GM12878 (cell line): Measurements from ENCODE around the gene IQCK. TPM values are rescaled to one million over a fixed set of nuclear protein-coding genes. Genes with fewer than 3 reads are reported as not detected.
"Not testable (repeated sequence)": the region's sequence is repeated elsewhere in the genome, so short reads cannot be mapped to it uniquely, and the experiment has no call there.

ENCODE experiments used
- ATAC-seq: fragments of 200-7000 bp; cut with Tn5 transposase; 3 replicates; pipeline ENCODE4 v1.9.1; 2020; ENCODE audit warnings: mild to moderate bottlenecking, moderate library complexity
- BruUV-seq: library from RNA; stranded (reverse); fragments of 400-500 nt; replicated peaks from 2 replicates; lab custom pipeline; 2021; lab: Mats Ljungman, UMichigan
- CTCF ChIA-PET: fragments of 300-600 bp; sonication (Branson Sonifier 250); formaldehyde crosslinking; extraction: SDS; loops from one replicate; lab custom pipeline; 2021; ENCODE audit warnings: inconsistent platforms; lab: Yijun Ruan, JAX
- POLR2A ChIA-PET: fragments of 350-600 bp; formaldehyde crosslinking; extraction: SDS; loops from one replicate; lab custom pipeline; 2021; ENCODE audit warnings: inconsistent platforms; lab: Charles Lee
- RAD21 ChIA-PET: fragments of 300-600 bp; sonication (Branson Sonifier 250); formaldehyde crosslinking; loops from one replicate; lab custom pipeline; 2023; ENCODE audit warnings: antibody characterized with exemption; ENCODE audit not compliant: unreplicated experiment; lab: Charles Lee
- SMC1A ChIA-PET: fragments of 300-600 bp; sonication (Branson Sonifier 250); formaldehyde crosslinking; loops from one replicate; lab custom pipeline; 2023; ENCODE audit not compliant: unreplicated experiment, uncharacterized antibody; lab: Charles Lee
- DNase-seq: peaks from one replicate; pipeline ENCODE4 v3.0.0-alpha.2; 2011; ENCODE audit warnings: low read depth, low spot score
- FAIRE-seq: peaks from 3 replicates; lab custom pipeline; 2011; peaks lifted over from hg19 to GRCh38; lab: Jason Lieb, UNC
- H2AFZ ChIP-seq: 2 replicates; pipeline ENCODE4 v1.6.0; 2011; ENCODE audit warnings: low read depth, low read length, control low read depth; ENCODE audit not compliant: control insufficient read depth
- H3K27ac ChIP-seq: 2 replicates; pipeline ENCODE4 v1.5.1; 2011; ENCODE audit warnings: control low read depth; ENCODE audit not compliant: control insufficient read depth, insufficient read depth
- H3K27me3 ChIP-seq, 2 experiments: replicated peaks in 1 of 2; 2 replicates each; pipeline versions ENCODE4 v1.6.0 to v1.6.1; 2011; ENCODE audit warnings: low read length in 1 of 2; ENCODE audit not compliant: control insufficient read depth in 2 of 2, insufficient read depth in 2 of 2
- H3K36me3 ChIP-seq, 2 experiments: 2 replicates each; pipeline ENCODE4 v1.5.1; 2011; ENCODE audit warnings: low read length in 1 of 2; ENCODE audit not compliant: control insufficient read depth in 2 of 2, insufficient read depth in 2 of 2
- H3K4me1 ChIP-seq: 2 replicates; pipeline ENCODE4 v1.6.1; 2011; ENCODE audit warnings: mild to moderate bottlenecking, low read length, moderate library complexity, mixed read lengths; ENCODE audit not compliant: control insufficient read depth, insufficient read depth
- H3K4me2 ChIP-seq: 2 replicates; pipeline ENCODE4 v1.6.0; 2011; ENCODE audit warnings: control low read depth; ENCODE audit not compliant: control insufficient read depth, insufficient read depth
- H3K4me3 ChIP-seq: fragments of 200-600 bp; sonication (generic); 2 replicates; pipeline ENCODE4 v1.5.1; 2016
- H3K79me2 ChIP-seq: 2 replicates; pipeline ENCODE4 v1.6.0; 2011; ENCODE audit warnings: low read length; ENCODE audit not compliant: control insufficient read depth, insufficient read depth
- H3K9ac ChIP-seq: 2 replicates; pipeline ENCODE4 v1.8.0; 2011; ENCODE audit warnings: low read length, control low read depth, mixed read lengths; ENCODE audit not compliant: control insufficient read depth, insufficient read depth
- H3K9me3 ChIP-seq: replicated peaks from 3 replicates; pipeline ENCODE4 v1.5.1; 2011; ENCODE audit warnings: mild to moderate bottlenecking, low read length; ENCODE audit not compliant: control insufficient read depth, insufficient read depth
- H4K20me1 ChIP-seq: 2 replicates; pipeline ENCODE4 v1.6.0; 2011; ENCODE audit not compliant: control insufficient read depth, insufficient read depth
- ATF7 ChIP-seq: fragments of 450-650 bp; IDR thresholded peaks from 2 replicates; pipeline ENCODE4 v1.6.1; 2016; ENCODE audit warnings: low read depth, mild to moderate bottlenecking
- CEBPB ChIP-seq, 2 experiments: fragments of 150-350 bp in 1 of 2; IDR thresholded peaks; 2 replicates each; pipeline ENCODE4 v1.6.1; 2012 to 2014; ENCODE audit warnings: low read depth in 2 of 2, low read length in 2 of 2, borderline replicate concordance in 1 of 2, inconsistent platforms in 1 of 2
- DPF2 ChIP-seq: fragments of 450-650 bp; IDR thresholded peaks from 2 replicates; pipeline ENCODE4 v1.6.1; 2017; ENCODE audit warnings: mild to moderate bottlenecking
- EGR1 ChIP-seq, 2 experiments: IDR thresholded peaks; 1 replicate in 1 of 2; 2 replicates in 1 of 2; pipeline ENCODE4 v1.6.1; 2011 to 2012; ENCODE audit warnings: low read depth in 2 of 2, low read length in 2 of 2, borderline replicate concordance in 1 of 2, mild to moderate bottlenecking in 1 of 2, moderate library complexity in 1 of 2
- IKZF2 ChIP-seq, 2 experiments: fragments of 450-650 bp; IDR thresholded peaks; 2 replicates each; pipeline ENCODE4 v1.6.1; 2017; ENCODE audit warnings: mild to moderate bottlenecking in 2 of 2, moderate library complexity in 2 of 2
- KLF5 ChIP-seq: fragments of 450-650 bp; IDR thresholded peaks from 2 replicates; pipeline ENCODE4 v1.6.1; 2014; ENCODE audit warnings: mild to moderate bottlenecking; ENCODE audit not compliant: partially characterized antibody
- NR2C2 ChIP-seq: IDR thresholded peaks from 2 replicates; pipeline ENCODE4 v1.6.1; 2011; ENCODE audit warnings: borderline replicate concordance, low read depth; ENCODE audit not compliant: control insufficient read depth, insufficient read length
- RELB ChIP-seq: fragments of 450-650 bp; IDR thresholded peaks from 2 replicates; pipeline ENCODE4 v1.6.1; 2017; ENCODE audit warnings: low read depth, mild to moderate bottlenecking, moderate library complexity
- SKIL ChIP-seq: fragments of 450-650 bp; IDR thresholded peaks from 2 replicates; pipeline ENCODE4 v1.6.1; 2017; ENCODE audit warnings: mild to moderate bottlenecking, low read depth, inconsistent platforms; ENCODE audit not compliant: poor library complexity, severe bottlenecking
- STAT3 ChIP-seq: IDR thresholded peaks from 2 replicates; pipeline ENCODE4 v1.6.1; 2011; ENCODE audit warnings: low read depth, low read length, improper control_type of control experiment
- WGBS: methylation state at CpG from one replicate; pipeline ENCODE4 v1.1.6; 2016; ENCODE audit warnings: low lambda C conversion rate; ENCODE audit not compliant: insufficient replicate concordance, insufficient coverage; ENCODE audit errors: missing lambda C conversion rate; 5-methylcytosine and 5-hydroxymethylcytosine counted together
- in situ Hi-C: fragments of 300-500 bp; cut with MboI; formaldehyde crosslinking; loops from 9 replicates; pipeline ENCODE4 v1.14.3; 2018; ENCODE audit warnings: mixed read lengths
- intact Hi-C: fragments of 100-400 bp; cut with micrococcal nuclease; formaldehyde crosslinking; loops from one replicate; pipeline ENCODE4 v1.14.2; 2022; ENCODE audit not compliant: unreplicated experiment
- polyA plus RNA-seq, 11 experiments: library from polyadenylated mRNA; depleted of rRNA in 4 of 11; unstranded in 6 of 11; stranded (reverse) in 5 of 11; fragments of >200 nt; fragmentation: Nextera tagmentation in 4 of 11; fragmentation: Illumina TruSeq in 1 of 11; extraction: Ambion mirVana in 4 of 11; extraction: Trizol in 1 of 11; gene quantifications; 1 replicate in 1 of 11; 2 replicates in 10 of 11; pipeline versions ENCODE4 v1.2.1 to v1.2.3, GENCODE V29; 2011 to 2016; ENCODE audit warnings: inconsistent platforms in 2 of 11, missing spikeins in 2 of 11, low read depth in 1 of 11
- total RNA-seq, 4 experiments: library from RNA; depleted of rRNA in 3 of 4; stranded (reverse); fragments of >200 nt in 3 of 4; fragmentation: Illumina TruSeq in 1 of 4; extraction: Trizol in 1 of 4; gene quantifications; 2 replicates each; pipeline versions ENCODE4 v1.2.1 to v1.2.3, GENCODE V29; 2013 to 2021

Gene IQCK
- total and polyA plus RNA-seq, 10 of the 15 experiments (the other 5 are each of a cell fraction or from before 2014, with no cell fraction given), result 1.0 to 4.2 (median 2.4) TPM

DNA sequence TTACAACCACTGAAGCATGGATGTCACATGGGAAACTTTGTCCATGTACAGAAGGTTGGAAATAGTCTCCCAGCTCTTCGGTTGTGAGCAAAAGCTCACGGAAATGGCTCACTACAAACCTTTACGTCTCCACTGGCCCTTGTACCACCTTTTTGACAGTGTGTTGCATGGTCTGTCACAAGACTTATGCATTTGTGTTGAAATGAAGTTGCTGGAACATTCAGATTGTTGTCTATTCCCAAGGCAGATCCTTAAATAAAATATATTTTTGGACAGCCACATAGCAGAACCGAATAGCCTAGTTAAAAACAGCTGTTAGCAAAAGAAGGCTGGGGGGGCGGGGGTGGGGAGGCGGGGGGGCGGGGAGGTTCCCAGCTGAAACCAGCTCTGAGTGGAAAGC lies 39.3 kb upstream of the IQCK start:
- no peak for TF ChIP-seq EGR1 (IDR thresholded peaks at IDR 0.05; ENCODE audit: borderline replicate concordance in 1 of 2, low read depth in 2 of 2, low read length in 2 of 2)
- no peak for TF ChIP-seq DPF2
- TF ChIP-seq RELB, result no peak
- TF ChIP-seq CEBPB (IDR thresholded peaks at IDR 0.05; ENCODE audit: borderline replicate concordance in 1 of 2, low read depth in 2 of 2, low read length in 2 of 2), result no peak
- TF ChIP-seq KLF5, result no peak
- TF ChIP-seq STAT3, result no peak
- no peak for TF ChIP-seq NR2C2
- TF ChIP-seq ATF7, result no peak
- TF ChIP-seq SKIL, result no peak
- TF ChIP-seq IKZF2 (IDR thresholded peaks at IDR 0.05), result no peak
- SMC1A ChIA-PET, result no interaction called here
- CTCF ChIA-PET, result no interaction called here
- no peaks in the 10 kb centered on the region for H3K27me3 ChIP-seq
- 78% methylated on average over 7 of the region's 7 CpGs for WGBS
- H2AFZ ChIP-seq, result no peak overlapping the region
- BruUV-seq, result no TSS peak
- DNase-seq (no peak), ATAC-seq (no peak), FAIRE-seq (no peak)
- no peaks in the 10 kb centered on the region for H3K4me1 ChIP-seq
- in situ Hi-C loops, result no loop called here
- no peaks in the 10 kb centered on the region for H3K9me3 ChIP-seq
- intact Hi-C loops, result no loop called here
- no peak overlapping the region for H3K9ac ChIP-seq
- H4K20me1 ChIP-seq, result no peaks in the 10 kb centered on the region
- RAD21 ChIA-PET, result no interaction called here
- H3K36me3 ChIP-seq, result peaks cover 0 to under 1% of the 10 kb centered on the region in 2 experiments; a peak in 2 of 4 replicates
- no peak overlapping the region for H3K4me3 ChIP-seq
- POLR2A ChIA-PET, result no interaction called here
- no peaks in the 10 kb centered on the region for H3K79me2 ChIP-seq
- H3K4me2 ChIP-seq, result no peak overlapping the region
- no peak overlapping the region for H3K27ac ChIP-seq

- RAD21 ChIA-PET, BruUV-seq, ATAC-seq, H3K9me3 ChIP-seq, FAIRE-seq, H3K4me1 ChIP-seq, H3K27me3 ChIP-seq, H3K27ac ChIP-seq, H3K9ac ChIP-seq, CTCF ChIA-PET, DNase-seq, SMC1A ChIA-PET, in situ Hi-C loops, H3K4me3 ChIP-seq, H2AFZ ChIP-seq, POLR2A ChIA-PET, intact Hi-C loops, H3K36me3 ChIP-seq, H3K4me2 ChIP-seq, H3K79me2 ChIP-seq, H4K20me1 ChIP-seq: not testable (repeated sequence)
- WGBS, result 97% methylated on average over 6 of the region's 6 CpGs
Observed at GRCh38 chr16:19679281-19679680, 38.8 kb upstream of the IQCK start.
